Vagina (tissue), 2 donors: ENCODE results near the gene BLM. TPM values are rescaled to one million over a fixed set of nuclear protein-coding genes. Genes with fewer than 3 reads are reported as not detected.

Experiments
- DNase-seq, 2 donors: peaks; one replicate each; pipeline ENCODE4 v3.0.0-alpha.2; 2017; ENCODE audit errors: extremely low spot score in 2 of 2
- H3K27ac ChIP-seq: fragments of 200-600 bp; sonication (generic); one replicate; pipeline ENCODE4 v1.5.1; 2019
- H3K27me3 ChIP-seq: fragments of 200-600 bp; sonication (generic); one replicate; pipeline ENCODE4 v1.5.1; 2019
- H3K36me3 ChIP-seq, 2 donors: fragments of 200-600 bp; sonication (generic); one replicate each; pipeline ENCODE4 v1.5.1; 2017 to 2019
- H3K4me1 ChIP-seq: fragments of 200-600 bp; sonication (generic); one replicate; pipeline ENCODE4 v1.5.1; 2019
- H3K4me3 ChIP-seq, 2 donors: fragments of 200-600 bp; sonication (generic); 1 replicate in 1 of 2; 2 replicates in 1 of 2; pipeline ENCODE4 v1.5.1; 2016 to 2019
- H3K9me3 ChIP-seq: fragments of 200-600 bp; sonication (generic); one replicate; pipeline ENCODE4 v1.5.1; 2019
- CTCF ChIP-seq, 3 experiments: fragments of 450-650 bp in 2 of 3; fragments of 200-600 bp in 1 of 3; sonication (generic) in 1 of 3; IDR thresholded peaks; one replicate each; pipeline ENCODE4 v1.5.1; 2017 to 2019; ENCODE audit warnings: antibody characterized with exemption in 3 of 3, mild to moderate bottlenecking in 2 of 3, moderate library complexity in 2 of 3
- POLR2A ChIP-seq, 2 donors: fragments of 450-650 bp; IDR thresholded peaks; one replicate each; pipeline ENCODE4 v1.6.1; 2017; ENCODE audit warnings: antibody characterized with exemption in 2 of 2, mild to moderate bottlenecking in 2 of 2, moderate library complexity in 2 of 2
- POLR2AphosphoS5 ChIP-seq, 2 donors: sonication (generic); formaldehyde crosslinking; IDR thresholded peaks; one replicate each; pipeline ENCODE4 v1.9.0; 2017; ENCODE audit warnings: antibody characterized with exemption in 2 of 2, mild to moderate bottlenecking in 2 of 2, low read depth in 1 of 2; ENCODE audit not compliant: insufficient read depth in 1 of 2
- intact Hi-C: fragments of 100-400 bp; cut with DNase I; formaldehyde crosslinking; loops from one replicate; pipeline ENCODE4 v1.15.1; 2023
- total RNA-seq: library from RNA; depleted of rRNA; stranded (reverse); fragments of >200 nt; gene quantifications from one replicate; pipeline ENCODE4 v1.2.3, GENCODE V29; 2016

Gene BLM
- total RNA-seq, 1 donor from 2014 or later: 1.7 TPM

- intact Hi-C loops: loop anchor here (5.0 kb wide), 1 partner anchor 48 kb away; no protein-coding TSS in a partner anchor
- no peaks in the 10 kb centered on the region for H3K9me3 ChIP-seq
- H3K36me3 ChIP-seq: no peaks in the 10 kb centered on the region
- H3K4me3 ChIP-seq: no peak overlapping the region
- DNase-seq: no peak
- TF ChIP-seq CTCF (IDR thresholded peaks at IDR 0.05) (no peak), POLR2AphosphoS5 (IDR thresholded peaks at IDR 0.05; ENCODE audit: insufficient read depth in 1 of 2, low read depth in 1 of 2) (no peak), POLR2A (IDR thresholded peaks at IDR 0.05) (no peak)
- H3K4me1 ChIP-seq: no peaks in the 10 kb centered on the region
- no peak overlapping the region for H3K27ac ChIP-seq
- H3K27me3 ChIP-seq: no peaks in the 10 kb centered on the region
These were observed 22.2 kb upstream of the BLM start for GRCh38 chr15:90694987-90695386.

- intact Hi-C loops: no loop called here
- no peaks in the 10 kb centered on the region for H3K27me3 ChIP-seq
- H3K27ac ChIP-seq: no peak overlapping the region
- no peaks in the 10 kb centered on the region for H3K9me3 ChIP-seq
- H3K36me3 ChIP-seq: no peaks in the 10 kb centered on the region
- DNase-seq: no peak
- TF ChIP-seq POLR2AphosphoS5 (IDR thresholded peaks at IDR 0.05; ENCODE audit: insufficient read depth in 1 of 2, low read depth in 1 of 2) (no peak), CTCF (IDR thresholded peaks at IDR 0.05) (no peak), POLR2A (IDR thresholded peaks at IDR 0.05) (no peak)
- no peak overlapping the region for H3K4me3 ChIP-seq
- no peaks in the 10 kb centered on the region for H3K4me1 ChIP-seq
These were observed 20.0 kb upstream of the BLM start for GRCh38 chr15:90697175-90697574.

- Histone ChIP-seq H3K27me3 (no peaks in the 10 kb centered on the region), H3K4me3 (no peak overlapping the region), H3K9me3 (no peaks in the 10 kb centered on the region), H3K4me1 (no peaks in the 10 kb centered on the region), H3K27ac (no peak overlapping the region), H3K36me3 (no peaks in the 10 kb centered on the region)
- TF ChIP-seq POLR2A (IDR thresholded peaks at IDR 0.05) (no peak), CTCF (IDR thresholded peaks at IDR 0.05) (no peak), POLR2AphosphoS5 (IDR thresholded peaks at IDR 0.05; ENCODE audit: insufficient read depth in 1 of 2, low read depth in 1 of 2) (no peak)
- no peak for DNase-seq
- intact Hi-C loops: no loop called here
These were observed 18.5 kb upstream of the BLM start for GRCh38 chr15:90698629-90699028.

GRCh38 chr15:90701048-90701447 is 16.1 kb upstream of the BLM start:
- intact Hi-C loops: no loop called here
- Histone ChIP-seq H3K9me3 (no peaks in the 10 kb centered on the region), H3K36me3 (no peaks in the 10 kb centered on the region), H3K4me3 (no peak overlapping the region), H3K27me3 (no peaks in the 10 kb centered on the region), H3K27ac (no peak overlapping the region), H3K4me1 (no peaks in the 10 kb centered on the region)
- no peak for TF ChIP-seq CTCF (IDR thresholded peaks at IDR 0.05)
- no peak for TF ChIP-seq POLR2AphosphoS5 (IDR thresholded peaks at IDR 0.05; ENCODE audit: insufficient read depth in 1 of 2, low read depth in 1 of 2)
- TF ChIP-seq POLR2A (IDR thresholded peaks at IDR 0.05): no peak
- DNase-seq: no peak

- no peaks in the 10 kb centered on the region for H3K27me3 ChIP-seq
- TF ChIP-seq CTCF (IDR thresholded peaks at IDR 0.05) (no peak), POLR2AphosphoS5 (IDR thresholded peaks at IDR 0.05; ENCODE audit: insufficient read depth in 1 of 2, low read depth in 1 of 2) (no peak), POLR2A (IDR thresholded peaks at IDR 0.05) (no peak)
- H3K4me1 ChIP-seq: no peaks in the 10 kb centered on the region
- H3K4me3 ChIP-seq: no peak overlapping the region
- no peaks in the 10 kb centered on the region for H3K9me3 ChIP-seq
- no peak for DNase-seq
- no peak overlapping the region for H3K27ac ChIP-seq
- intact Hi-C loops: no loop called here
- no peaks in the 10 kb centered on the region for H3K36me3 ChIP-seq
These were observed 15.1 kb upstream of the BLM start for GRCh38 chr15:90701880-90702630.
